Loucy (cell line): ENCODE data around the gene LOC128125822.

Experiments
- EZH2phosphoT487 ChIP-seq: fragments of 200-600 bp; IDR thresholded peaks from 2 replicates; pipeline ENCODE4 v1.6.1; 2018; ENCODE audit warnings: antibody characterized with exemption, mild to moderate bottlenecking, moderate library complexity, borderline replicate concordance
- TF ChIP-seq, protein P1 (sequence below): fragments of 200-600 bp; sonication (generic); conservative IDR thresholded peaks from 2 replicates; pipeline ENCODE4 v1.5.1; 2014; ENCODE audit warnings: mild to moderate bottlenecking, antibody characterized with exemption, low read length

DNA sequence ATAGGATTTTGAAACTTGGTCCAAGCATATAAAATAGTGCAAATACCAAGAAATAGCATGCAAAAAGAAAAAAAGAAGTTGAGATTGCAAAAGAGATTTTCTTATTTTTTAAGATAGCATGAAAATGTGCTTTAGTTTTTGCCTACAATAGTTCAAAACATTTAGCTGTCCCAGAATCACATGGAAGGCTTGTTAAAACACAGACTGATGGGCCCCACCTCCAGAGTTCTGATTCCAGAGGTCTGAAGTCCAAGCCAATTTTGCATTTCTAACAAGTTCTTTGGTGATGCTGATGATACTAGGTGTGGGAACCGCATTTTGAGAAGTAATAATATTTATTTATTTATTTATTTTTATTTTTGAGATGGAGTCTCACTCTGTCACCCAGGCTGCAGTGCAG lies 33.7 kb upstream of the LOC128125822 start:
- TF ChIP-seq, protein P1, sequence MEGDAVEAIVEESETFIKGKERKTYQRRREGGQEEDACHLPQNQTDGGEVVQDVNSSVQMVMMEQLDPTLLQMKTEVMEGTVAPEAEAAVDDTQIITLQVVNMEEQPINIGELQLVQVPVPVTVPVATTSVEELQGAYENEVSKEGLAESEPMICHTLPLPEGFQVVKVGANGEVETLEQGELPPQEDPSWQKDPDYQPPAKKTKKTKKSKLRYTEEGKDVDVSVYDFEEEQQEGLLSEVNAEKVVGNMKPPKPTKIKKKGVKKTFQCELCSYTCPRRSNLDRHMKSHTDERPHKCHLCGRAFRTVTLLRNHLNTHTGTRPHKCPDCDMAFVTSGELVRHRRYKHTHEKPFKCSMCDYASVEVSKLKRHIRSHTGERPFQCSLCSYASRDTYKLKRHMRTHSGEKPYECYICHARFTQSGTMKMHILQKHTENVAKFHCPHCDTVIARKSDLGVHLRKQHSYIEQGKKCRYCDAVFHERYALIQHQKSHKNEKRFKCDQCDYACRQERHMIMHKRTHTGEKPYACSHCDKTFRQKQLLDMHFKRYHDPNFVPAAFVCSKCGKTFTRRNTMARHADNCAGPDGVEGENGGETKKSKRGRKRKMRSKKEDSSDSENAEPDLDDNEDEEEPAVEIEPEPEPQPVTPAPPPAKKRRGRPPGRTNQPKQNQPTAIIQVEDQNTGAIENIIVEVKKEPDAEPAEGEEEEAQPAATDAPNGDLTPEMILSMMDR, result no peak
- TF ChIP-seq EZH2phosphoT487, result no peak
